Measurements from ENCODE around the gene TMEM184A. TPM values are rescaled to one million over a fixed set of nuclear protein-coding genes. Genes with fewer than 3 reads are reported as not detected.

TMEM184A gene
- total RNA-seq, 2 donors from 2014 or later: 4.6 to 5.1 TPM

DNA sequence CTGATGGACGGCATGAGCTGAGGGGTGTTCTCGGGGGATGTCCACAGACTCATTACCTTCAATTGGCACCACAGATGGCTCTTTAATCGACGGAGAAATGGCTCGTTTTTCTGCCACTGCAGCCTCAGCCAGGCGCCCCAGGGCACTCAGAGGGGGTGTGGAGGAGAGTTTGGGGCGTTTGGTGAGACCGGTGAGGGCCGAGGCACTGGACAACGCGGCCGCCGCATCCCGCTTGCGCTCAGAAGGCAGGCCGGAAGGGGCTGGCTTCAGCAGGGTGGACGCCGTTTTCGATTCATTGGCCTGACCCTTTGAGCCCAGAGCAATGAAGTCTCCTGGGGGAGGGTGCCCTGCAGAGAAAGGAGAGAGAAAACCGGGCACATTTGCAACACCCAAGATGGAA, 53.2 kb downstream of the TMEM184A start:
- Mint-ChIP-seq H3K27ac (peak overlapping the region; percentile 85), H3K4me1 (peaks cover 9% of the 10 kb centered on the region)
- TF ChIP-seq, protein P1, sequence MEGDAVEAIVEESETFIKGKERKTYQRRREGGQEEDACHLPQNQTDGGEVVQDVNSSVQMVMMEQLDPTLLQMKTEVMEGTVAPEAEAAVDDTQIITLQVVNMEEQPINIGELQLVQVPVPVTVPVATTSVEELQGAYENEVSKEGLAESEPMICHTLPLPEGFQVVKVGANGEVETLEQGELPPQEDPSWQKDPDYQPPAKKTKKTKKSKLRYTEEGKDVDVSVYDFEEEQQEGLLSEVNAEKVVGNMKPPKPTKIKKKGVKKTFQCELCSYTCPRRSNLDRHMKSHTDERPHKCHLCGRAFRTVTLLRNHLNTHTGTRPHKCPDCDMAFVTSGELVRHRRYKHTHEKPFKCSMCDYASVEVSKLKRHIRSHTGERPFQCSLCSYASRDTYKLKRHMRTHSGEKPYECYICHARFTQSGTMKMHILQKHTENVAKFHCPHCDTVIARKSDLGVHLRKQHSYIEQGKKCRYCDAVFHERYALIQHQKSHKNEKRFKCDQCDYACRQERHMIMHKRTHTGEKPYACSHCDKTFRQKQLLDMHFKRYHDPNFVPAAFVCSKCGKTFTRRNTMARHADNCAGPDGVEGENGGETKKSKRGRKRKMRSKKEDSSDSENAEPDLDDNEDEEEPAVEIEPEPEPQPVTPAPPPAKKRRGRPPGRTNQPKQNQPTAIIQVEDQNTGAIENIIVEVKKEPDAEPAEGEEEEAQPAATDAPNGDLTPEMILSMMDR (conservative IDR thresholded peaks at IDR 0.05): no peak

DNA sequence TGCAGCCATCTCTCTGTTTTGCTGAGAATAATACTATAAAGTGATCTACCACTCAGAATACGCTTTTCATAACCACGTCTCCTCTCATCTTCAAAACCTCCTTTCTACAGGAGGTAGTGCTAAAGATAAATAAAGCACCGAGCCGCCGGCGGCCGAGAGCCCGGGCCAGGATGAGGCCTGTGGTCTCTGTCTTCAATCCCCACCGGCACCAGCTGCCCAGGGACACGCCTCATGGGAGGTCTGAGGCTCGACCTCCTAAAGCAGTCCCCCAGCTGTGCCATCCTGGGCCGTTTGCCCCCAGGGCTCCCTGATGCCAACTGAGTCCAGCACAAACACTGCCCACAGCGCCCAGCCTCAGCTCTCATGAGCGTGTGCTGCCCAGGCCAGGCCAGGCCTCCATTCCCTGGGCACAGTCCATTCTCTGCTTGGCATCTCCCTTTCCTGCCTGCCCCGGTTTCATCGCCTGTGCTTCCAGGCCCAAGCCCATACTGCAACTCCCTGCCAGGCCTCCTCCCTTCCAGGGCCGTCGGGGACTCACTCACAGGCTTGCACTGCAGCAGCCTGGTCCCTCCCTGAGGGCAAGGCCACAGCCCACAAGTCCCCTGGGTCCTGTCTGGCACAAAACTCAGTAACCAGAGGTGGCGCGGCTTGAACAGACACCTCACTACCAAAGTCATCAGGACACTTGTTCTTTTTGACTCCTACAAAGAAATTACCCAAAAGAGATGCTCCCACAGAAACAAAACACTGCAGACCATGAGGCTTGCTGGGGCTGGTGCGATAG, 54.3 kb downstream of the TMEM184A start:
- 94 to 97% methylated on average over 12 to 21 of the region's 21 CpGs for WGBS, 2 experiments (ENCODE audit: insufficient coverage in 1 of 2, insufficient read length in 1 of 2)
- H3K4me3 Mint-ChIP-seq: peak overlapping the region; percentile 83

More for the DNA sequence above, 53.2 kb downstream of the TMEM184A start:
- Histone ChIP-seq H3K36me3 (ENCODE audit: control insufficient read depth, insufficient read depth, low read length) (peaks cover 28% of the 10 kb centered on the region), H3K27me3 (ENCODE audit: control insufficient read depth, insufficient read depth, low read length, poor library complexity, severe bottlenecking) (no peaks in the 10 kb centered on the region), H3K4me1 (ENCODE audit: control insufficient read depth, insufficient read depth, low read length) (no peaks in the 10 kb centered on the region), H3K27ac (ENCODE audit: low read depth, low read length) (no peak overlapping the region), H3K9ac (ENCODE audit: extremely low read depth, low read length, poor library complexity, severe bottlenecking) (peak overlapping the region; percentile 80), H3K9me3 (ENCODE audit: control insufficient read depth, low read length) (no peaks in the 10 kb centered on the region), H3K4me3 (ENCODE audit: low read length) (peak overlapping the region; percentile 92)
- Mint-ChIP-seq H3K9me3 (no peaks in the 10 kb centered on the region), H3K4me3 (peak overlapping the region; percentile 83), H3K27me3 (ENCODE audit: insufficient read depth) (no peaks in the 10 kb centered on the region), H3K36me3 (ENCODE audit: low read depth) (peaks cover 30% of the 10 kb centered on the region)
- WGBS, 2 experiments (ENCODE audit: insufficient coverage in 1 of 2, insufficient read length in 1 of 2): 89 to 91% methylated on average over 20 of the region's 20 CpGs
- no peak for DNase-seq

GRCh38 chr7:1500064-1500807, 55.8 kb downstream of the TMEM184A start:
- WGBS, 2 experiments (ENCODE audit: insufficient coverage in 1 of 2, insufficient read length in 1 of 2): 95% methylated on average over 27 to 34 of the region's 34 CpGs
- peaks cover 40% of the 10 kb centered on the region for H3K36me3 Mint-ChIP-seq (ENCODE audit: low read depth)
- no peak overlapping the region for H3K27ac Mint-ChIP-seq
- no peaks in the 10 kb centered on the region for H3K9me3 Mint-ChIP-seq
- H3K4me1 ChIP-seq (ENCODE audit: control insufficient read depth, insufficient read depth, low read length): no peaks in the 10 kb centered on the region
- no peak overlapping the region for H3K27ac ChIP-seq (ENCODE audit: low read depth, low read length)
- no peak for DNase-seq
- H3K4me3 ChIP-seq (ENCODE audit: low read length): no peak overlapping the region
- TF ChIP-seq, protein P1 (conservative IDR thresholded peaks at IDR 0.05): no peak
- no peak overlapping the region for H3K9ac ChIP-seq (ENCODE audit: extremely low read depth, low read length, poor library complexity, severe bottlenecking)
- H3K36me3 ChIP-seq (ENCODE audit: control insufficient read depth, insufficient read depth, low read length): peaks cover 30% of the 10 kb centered on the region
- H3K9me3 ChIP-seq (ENCODE audit: control insufficient read depth, low read length): no peaks in the 10 kb centered on the region
- H3K4me3 Mint-ChIP-seq: no peak overlapping the region
- peaks cover 7% of the 10 kb centered on the region for H3K4me1 Mint-ChIP-seq
- no peaks in the 10 kb centered on the region for H3K27me3 ChIP-seq (ENCODE audit: control insufficient read depth, insufficient read depth, low read length, poor library complexity, severe bottlenecking)
- H3K27me3 Mint-ChIP-seq (ENCODE audit: insufficient read depth): no peaks in the 10 kb centered on the region

More for the DNA sequence above, 54.3 kb downstream of the TMEM184A start:
- no peaks in the 10 kb centered on the region for H3K9me3 ChIP-seq (ENCODE audit: control insufficient read depth, low read length)
- H3K36me3 ChIP-seq (ENCODE audit: control insufficient read depth, insufficient read depth, low read length): peaks cover 30% of the 10 kb centered on the region
- no peak overlapping the region for H3K4me3 ChIP-seq (ENCODE audit: low read length)
- no peak for DNase-seq
- Mint-ChIP-seq H3K9me3 (no peaks in the 10 kb centered on the region), H3K4me1 (peaks cover 7% of the 10 kb centered on the region), H3K27ac (peak overlapping the region; percentile 12), H3K27me3 (ENCODE audit: insufficient read depth) (no peaks in the 10 kb centered on the region), H3K36me3 (ENCODE audit: low read depth) (peaks cover 38% of the 10 kb centered on the region)
- TF ChIP-seq, protein P1 (conservative IDR thresholded peaks at IDR 0.05): no peak
- no peaks in the 10 kb centered on the region for H3K27me3 ChIP-seq (ENCODE audit: control insufficient read depth, insufficient read depth, low read length, poor library complexity, severe bottlenecking)
- H3K4me1 ChIP-seq (ENCODE audit: control insufficient read depth, insufficient read depth, low read length): no peaks in the 10 kb centered on the region
- H3K27ac ChIP-seq (ENCODE audit: low read depth, low read length): no peak overlapping the region
- H3K9ac ChIP-seq (ENCODE audit: extremely low read depth, low read length, poor library complexity, severe bottlenecking): no peak overlapping the region
